NCI-H345 treated with DMSO at 0.1 percent for 48 hours (cell line): ENCODE data around the gene L3MBTL4.

Experiments
- DNase-seq: peaks from one replicate; lab custom pipeline; 2025; ENCODE audit not compliant: unreplicated experiment; lab: John Stamatoyannopoulos, UW

Gene L3MBTL4

DNA sequence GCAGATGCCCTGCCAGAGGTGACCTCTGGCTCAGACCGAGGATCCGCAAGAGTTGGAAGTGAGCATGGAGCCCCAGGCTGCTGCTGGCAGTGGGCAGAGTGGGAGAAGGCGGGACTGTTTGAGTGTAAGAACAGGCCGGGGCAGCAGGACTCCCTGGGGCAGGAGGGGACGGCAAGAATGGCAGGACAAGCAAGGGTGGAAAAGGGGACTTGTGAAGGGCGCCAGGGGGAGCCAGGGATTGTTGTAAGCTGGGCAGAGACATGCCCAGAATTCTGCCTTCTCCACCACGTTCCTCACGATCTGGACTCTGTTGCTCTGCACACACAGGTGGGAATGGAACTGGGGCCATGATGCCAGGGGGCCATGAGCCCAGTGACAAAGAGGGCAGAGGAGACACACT is 447.0 kb downstream of the L3MBTL4 start:
- no peak for DNase-seq

GRCh38 chr18:5967007-5967406 is 447.7 kb downstream of the L3MBTL4 start:
- no peak for DNase-seq

DNA sequence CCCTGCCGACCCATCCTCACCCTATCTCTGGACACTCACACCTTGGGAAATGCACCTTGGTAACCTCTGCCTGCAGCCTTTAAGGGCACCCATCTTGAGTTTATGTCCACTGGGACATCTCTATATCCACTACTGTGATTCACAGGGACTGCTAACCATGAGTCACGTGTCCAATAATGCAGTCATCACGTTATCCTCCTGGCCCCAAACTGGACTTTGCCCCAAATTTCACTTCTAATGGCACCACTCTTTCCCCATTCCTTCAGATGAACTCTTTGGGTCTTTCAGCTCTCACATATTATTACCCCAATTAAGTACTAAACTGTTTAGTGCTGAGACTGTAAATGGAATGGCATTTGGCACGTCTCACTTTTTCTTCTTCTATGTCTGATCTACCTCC is 448.2 kb downstream of the L3MBTL4 start:
- DNase-seq = no peak

DNA sequence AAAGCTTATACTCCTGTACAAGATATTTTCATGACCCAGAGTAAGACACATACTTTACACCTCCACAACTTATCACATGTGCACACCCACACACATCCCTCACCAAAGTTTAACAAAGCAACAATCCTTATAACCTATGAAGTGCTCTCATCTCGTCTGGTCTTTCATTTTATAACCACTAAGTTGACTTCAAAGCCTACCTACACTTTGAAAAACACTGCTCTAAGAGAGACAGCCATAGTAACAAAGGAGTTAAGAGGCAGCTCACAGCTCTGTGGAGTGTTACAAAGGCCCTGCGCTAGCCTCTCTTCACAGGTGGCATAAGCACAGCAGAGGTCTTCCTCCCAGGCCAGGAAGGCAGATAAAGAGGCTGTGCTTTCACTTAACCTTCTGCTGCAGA is 449.7 kb downstream of the L3MBTL4 start:
- no peak for DNase-seq

GRCh38 chr18:5964596-5964995 is 450.1 kb downstream of the L3MBTL4 start:
- DNase-seq = no peak

GRCh38 chr18:5964108-5964507 is 450.6 kb downstream of the L3MBTL4 start:
- no peak for DNase-seq

- no peak for DNase-seq
Measured at GRCh38 chr18:5963267-5963666, 451.4 kb downstream of the L3MBTL4 start.

GRCh38 chr18:5962362-5962761 is 452.3 kb downstream of the L3MBTL4 start:
- no peak for DNase-seq

- no peak for DNase-seq
Measured at GRCh38 chr18:5961828-5962150, 452.9 kb downstream of the L3MBTL4 start.

DNA sequence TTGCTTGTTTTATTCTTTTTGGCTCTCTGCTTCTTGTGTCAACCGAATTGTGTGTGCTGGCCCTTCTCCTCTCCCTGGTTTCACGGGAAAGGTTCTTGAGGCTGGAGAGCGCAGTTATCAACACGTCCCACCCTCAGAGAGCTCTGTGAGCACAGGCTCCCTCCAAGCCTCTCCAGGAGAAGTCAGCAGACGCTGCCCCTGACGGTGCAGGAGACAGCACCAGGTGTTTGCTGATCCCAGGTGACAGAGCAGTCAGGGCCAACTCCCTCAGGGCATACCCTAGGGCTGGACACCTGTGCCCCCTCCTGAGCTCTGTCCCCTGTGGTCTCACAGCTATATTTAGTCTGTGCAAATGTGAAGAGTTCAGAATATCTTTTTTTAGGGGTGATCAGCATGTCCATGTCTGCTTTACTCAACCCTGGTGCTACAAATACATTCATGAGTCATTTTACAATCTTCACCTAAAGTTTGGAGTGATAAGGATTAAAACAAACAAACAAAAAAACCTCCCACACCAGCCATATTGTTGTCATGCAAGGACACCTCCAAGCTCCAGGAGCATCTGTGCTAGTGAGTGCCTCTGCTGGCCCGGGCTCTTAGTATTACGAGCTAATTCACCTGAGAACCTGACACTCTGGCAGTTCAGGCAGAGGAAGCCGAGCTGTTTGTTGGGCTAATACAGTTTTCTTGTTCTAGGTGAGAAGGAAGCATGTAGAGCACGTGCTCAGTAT is 453.4 kb downstream of the L3MBTL4 start:
- peak; percentile 48 for DNase-seq

GRCh38 chr18:5958822-5959221 is 455.9 kb downstream of the L3MBTL4 start:
- DNase-seq = no peak

DNA sequence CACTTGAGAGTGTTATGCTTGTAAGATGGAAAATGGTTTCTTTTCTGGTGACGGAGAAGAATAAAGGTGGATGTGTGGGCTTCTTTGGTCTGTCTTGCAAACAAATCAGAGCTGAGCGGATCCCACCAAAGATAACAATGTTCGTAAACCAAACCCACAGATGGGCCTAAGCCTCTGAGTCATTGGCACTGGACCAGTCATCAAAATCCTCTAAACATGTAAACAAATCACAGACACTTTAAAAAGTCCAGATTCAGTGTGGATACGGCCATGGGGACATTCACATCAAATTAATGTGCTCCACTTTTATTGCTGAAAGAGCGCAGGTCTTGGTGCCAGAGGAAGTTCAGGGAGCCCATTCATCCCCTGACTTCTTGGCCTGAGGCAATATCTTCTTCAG is 458.9 kb downstream of the L3MBTL4 start:
- no peak for DNase-seq

GRCh38 chr18:5951515-5952091 is 463.1 kb downstream of the L3MBTL4 start:
- DNase-seq = peak; percentile 59

- DNase-seq = no peak
Measured at GRCh38 chr18:5948781-5949180, 465.9 kb downstream of the L3MBTL4 start.

DNA sequence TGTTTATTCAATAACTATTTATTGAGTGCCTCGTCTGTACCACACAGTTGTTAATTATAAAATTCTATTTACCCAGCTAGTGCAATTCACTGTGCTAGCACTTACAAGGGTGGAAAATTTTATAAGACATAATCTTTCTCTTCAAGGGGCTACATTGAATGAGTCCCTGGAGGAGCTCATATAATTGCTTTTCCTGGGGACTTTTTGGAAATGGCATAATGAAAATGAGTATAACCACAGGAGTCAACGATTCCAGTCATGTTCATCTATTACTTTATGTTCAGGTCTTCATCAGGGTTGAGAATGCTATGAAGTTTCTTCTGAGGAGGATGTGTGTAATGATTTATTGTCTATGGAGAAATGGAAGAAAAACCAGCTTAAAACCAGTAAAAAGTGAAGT is 466.5 kb downstream of the L3MBTL4 start:
- DNase-seq = no peak

DNA sequence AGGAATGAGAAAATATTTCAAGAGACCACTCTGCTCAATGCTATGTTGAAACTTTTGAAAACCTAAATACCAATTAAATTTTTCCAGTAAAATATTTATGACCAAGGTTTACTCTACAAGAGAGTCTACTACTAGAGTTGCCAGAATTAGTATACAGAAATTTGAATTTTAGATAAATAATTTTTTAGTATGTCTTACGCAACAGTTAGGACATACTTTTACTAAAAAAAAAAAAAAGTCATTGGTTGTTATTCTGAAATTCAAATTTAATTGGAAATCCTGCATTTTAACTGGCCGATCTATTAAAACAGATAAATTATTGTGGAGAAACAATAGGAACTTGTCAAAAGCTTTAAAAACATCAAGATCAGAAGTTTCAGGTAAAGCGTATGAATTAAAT is 470.3 kb downstream of the L3MBTL4 start:
- DNase-seq = no peak

- DNase-seq = peak; percentile 8
Measured at GRCh38 chr18:5943514-5943913, 471.2 kb downstream of the L3MBTL4 start.

DNA sequence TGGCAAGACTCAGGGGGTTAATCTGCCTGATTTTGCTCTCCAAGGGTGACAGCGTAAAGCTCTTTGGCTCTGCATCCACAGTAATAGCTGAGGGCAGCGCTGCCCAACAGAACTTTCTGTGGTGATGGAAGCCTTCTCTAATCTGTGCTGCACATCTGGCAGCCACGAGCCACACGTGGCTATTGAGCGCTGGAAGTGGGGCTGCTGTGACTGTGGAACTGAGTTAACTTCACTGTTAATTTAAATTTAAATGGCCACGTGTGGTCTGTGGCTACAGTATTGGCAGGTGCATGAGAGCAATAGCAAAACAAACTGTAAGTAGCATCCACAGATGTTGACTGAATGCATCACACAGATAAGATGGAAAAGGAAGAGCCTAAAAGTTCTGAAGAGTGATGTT is 472.1 kb downstream of the L3MBTL4 start:
- DNase-seq = no peak

DNA sequence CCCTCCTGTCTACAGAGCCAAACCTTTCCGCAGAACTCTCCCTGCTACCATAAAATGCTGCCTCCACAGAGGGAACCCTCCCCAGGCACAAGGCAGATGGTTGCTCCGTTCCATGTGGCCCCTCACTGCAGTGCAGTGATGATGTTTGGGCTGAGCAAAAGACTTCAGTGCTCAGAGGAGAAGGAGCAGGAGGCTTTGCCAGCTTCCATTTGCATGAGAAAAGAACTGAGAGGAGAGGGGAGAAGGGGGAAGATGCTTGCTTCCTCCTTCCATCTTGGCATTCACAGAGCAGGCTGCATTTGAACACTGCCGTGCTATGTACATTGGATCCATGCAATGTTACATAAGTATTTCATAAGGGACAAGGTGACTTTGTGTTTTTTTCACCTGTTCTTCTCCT is 472.8 kb downstream of the L3MBTL4 start:
- DNase-seq = no peak

DNA sequence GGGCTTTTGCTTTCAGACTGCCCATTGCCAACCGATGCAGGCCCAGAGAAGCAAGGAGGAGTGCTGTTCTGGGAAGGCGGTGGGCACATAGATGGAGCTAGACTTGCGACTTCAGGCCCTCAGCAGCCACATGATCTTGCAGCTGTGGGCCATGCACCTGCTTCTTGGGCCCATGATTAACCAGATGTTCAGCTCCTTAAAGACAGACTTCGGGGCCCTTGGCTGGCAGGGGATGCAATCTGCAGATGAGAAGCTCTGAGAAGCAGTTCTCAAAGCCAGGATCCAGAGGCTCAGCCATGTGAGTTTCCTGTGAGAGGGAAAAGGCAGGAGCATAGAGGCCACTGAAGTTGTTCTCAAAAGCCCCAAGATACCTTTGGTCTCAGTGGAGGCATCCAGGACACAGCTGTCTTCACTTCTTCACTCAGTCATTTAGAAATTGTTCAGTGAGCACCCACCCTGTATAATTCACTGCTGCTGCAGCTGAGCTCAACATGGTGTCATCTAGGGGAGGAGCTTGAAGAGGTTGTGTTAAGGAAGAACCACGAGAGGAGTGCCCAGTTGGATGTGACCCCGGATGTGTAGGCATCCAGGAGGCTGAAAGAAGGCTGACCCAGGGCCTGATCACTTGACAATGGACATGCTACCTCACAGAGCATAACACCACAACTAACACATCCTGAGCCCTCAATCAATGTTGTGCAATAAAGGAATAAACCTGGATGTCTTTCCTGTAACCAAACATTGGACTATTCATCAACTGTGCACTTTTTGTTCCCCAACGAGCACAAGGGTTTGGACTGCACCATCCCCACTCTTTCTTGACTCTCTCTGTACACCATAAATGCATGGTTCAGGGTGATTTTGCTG is 474.7 kb downstream of the L3MBTL4 start:
- DNase-seq = no peak

GRCh38 chr18:5937795-5938194 is 476.9 kb downstream of the L3MBTL4 start:
- DNase-seq = no peak

DNA sequence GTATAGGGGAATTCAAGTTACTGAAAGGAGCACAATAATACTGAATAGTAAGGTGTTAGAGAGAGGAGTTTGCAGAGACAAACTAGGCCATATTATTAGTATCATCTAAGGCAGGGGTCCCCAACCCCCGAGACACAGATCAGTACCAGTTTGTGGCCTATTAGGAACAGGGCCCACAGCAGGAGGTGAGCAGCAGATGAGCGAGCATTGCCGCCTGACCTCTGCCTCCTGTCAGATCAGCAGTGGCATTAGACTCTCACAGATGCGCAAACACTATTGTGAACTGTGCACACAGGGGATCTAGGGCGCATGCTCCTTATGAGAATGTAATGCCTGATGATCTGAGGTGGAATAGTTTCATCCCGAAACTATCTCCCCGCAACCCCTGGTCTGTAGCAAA is 477.6 kb downstream of the L3MBTL4 start:
- no peak for DNase-seq
